ENCODE data around the gene BRIP1. TPM values are rescaled to one million over a fixed set of nuclear protein-coding genes. Genes with fewer than 3 reads are reported as not detected.
"Not testable (repeated sequence)": the region's sequence is repeated elsewhere in the genome, so short reads cannot be mapped to it uniquely, and the experiment has no call there.

Gene BRIP1
- total RNA-seq, 1 donor, result 3.3 TPM

DNA sequence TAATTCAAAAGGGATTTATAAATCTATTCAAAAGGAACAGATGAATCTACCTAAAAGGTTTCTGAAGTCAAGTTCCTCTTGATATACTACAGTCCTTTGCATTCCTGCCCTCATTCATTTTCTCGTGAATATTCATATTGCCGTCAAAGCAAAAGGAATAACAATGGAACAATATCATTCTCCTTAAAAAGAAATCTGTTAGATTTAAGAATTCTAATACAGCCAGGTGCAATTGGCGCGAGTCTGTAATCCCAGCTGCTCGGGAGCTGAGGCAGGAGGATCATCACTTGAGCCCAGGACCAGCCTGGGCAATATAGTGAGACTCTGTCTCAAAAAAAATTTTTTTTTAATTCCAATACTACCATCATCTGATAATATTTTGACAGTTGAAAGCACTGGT is 130.3 kb downstream of the BRIP1 start:
- Histone ChIP-seq H3K27me3 (ENCODE audit: insufficient read depth, low read length) (no peaks in the 10 kb centered on the region), H3K4me1 (ENCODE audit: insufficient read depth, low read length) (no peaks in the 10 kb centered on the region), H3K9me3 (ENCODE audit: low read depth, low read length) (peaks cover 6% of the 10 kb centered on the region), H3K4me3 (ENCODE audit: low read length) (no peak overlapping the region)

DNA sequence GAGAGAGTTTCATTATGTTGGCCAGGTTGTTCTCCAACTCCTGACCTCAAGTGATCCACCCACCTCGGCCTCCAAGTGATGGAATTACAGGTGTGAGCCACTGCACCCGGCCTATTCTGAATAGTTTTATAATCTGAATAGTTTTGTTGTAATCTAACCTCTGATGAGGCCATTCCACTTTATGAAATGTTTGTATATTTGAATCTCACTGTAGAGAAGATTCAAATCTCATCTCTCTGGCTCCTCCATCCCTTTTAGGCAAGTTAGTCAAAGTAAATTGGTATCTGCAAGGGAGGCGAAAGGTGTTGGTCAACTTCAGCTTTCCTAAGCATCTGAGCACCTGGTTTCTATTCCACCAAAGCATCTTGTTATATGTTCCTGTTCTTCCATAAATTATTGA is 131.2 kb downstream of the BRIP1 start:
- no peaks in the 10 kb centered on the region for H3K9me3 ChIP-seq (ENCODE audit: low read depth, low read length)
- no peaks in the 10 kb centered on the region for H3K27me3 ChIP-seq (ENCODE audit: insufficient read depth, low read length)
- H3K4me1 ChIP-seq (ENCODE audit: insufficient read depth, low read length), result no peaks in the 10 kb centered on the region
- H3K4me3 ChIP-seq (ENCODE audit: low read length), result no peak overlapping the region

DNA sequence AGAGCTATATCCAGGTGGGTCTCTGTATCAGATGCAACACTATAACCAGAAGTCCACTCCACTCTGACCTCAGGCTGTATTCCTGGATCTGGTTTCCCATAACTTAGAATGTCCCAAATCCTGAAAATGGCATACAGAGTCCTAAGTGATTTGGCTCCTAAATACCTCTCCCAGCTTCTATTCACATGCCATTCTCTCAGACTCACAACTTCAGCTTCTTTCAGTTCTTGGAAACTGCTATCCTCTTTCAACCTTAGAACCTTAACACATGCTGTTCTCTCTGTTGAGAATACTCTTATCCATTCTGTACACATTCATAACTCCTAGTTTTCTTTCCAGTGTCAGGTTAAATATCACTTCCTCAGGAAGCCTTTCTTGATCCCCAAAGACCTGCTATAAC is 132.0 kb downstream of the BRIP1 start:
- Histone ChIP-seq H3K27me3 (ENCODE audit: insufficient read depth, low read length) (no peaks in the 10 kb centered on the region), H3K4me1 (ENCODE audit: insufficient read depth, low read length) (no peaks in the 10 kb centered on the region), H3K9me3 (ENCODE audit: low read depth, low read length) (no peaks in the 10 kb centered on the region), H3K4me3 (ENCODE audit: low read length) (no peak overlapping the region)

GRCh38 chr17:61729690-61730268 is 133.5 kb downstream of the BRIP1 start:
- H3K9me3 ChIP-seq (ENCODE audit: low read depth, low read length), result no peaks in the 10 kb centered on the region
- no peaks in the 10 kb centered on the region for H3K4me1 ChIP-seq (ENCODE audit: insufficient read depth, low read length)
- H3K27me3 ChIP-seq (ENCODE audit: insufficient read depth, low read length), result no peaks in the 10 kb centered on the region
- H3K4me3 ChIP-seq (ENCODE audit: low read length), result no peak overlapping the region

GRCh38 chr17:61728297-61728836 is 135.0 kb downstream of the BRIP1 start:
- H3K27me3 ChIP-seq (ENCODE audit: insufficient read depth, low read length), result no peaks in the 10 kb centered on the region

GRCh38 chr17:61727798-61728197 is 135.5 kb downstream of the BRIP1 start:
- not testable (repeated sequence) for H3K4me3 ChIP-seq (ENCODE audit: low read length)

More at GRCh38 chr17:61728297-61728836, 135.0 kb downstream of the BRIP1 start:
- H3K4me3 ChIP-seq (ENCODE audit: low read length), result no peak overlapping the region
- H3K9me3 ChIP-seq (ENCODE audit: low read depth, low read length), result no peaks in the 10 kb centered on the region
- no peaks in the 10 kb centered on the region for H3K4me1 ChIP-seq (ENCODE audit: insufficient read depth, low read length)

GRCh38 chr17:61726977-61727376 is 136.4 kb downstream of the BRIP1 start:
- no peak overlapping the region for H3K4me3 ChIP-seq (ENCODE audit: low read length)
- no peaks in the 10 kb centered on the region for H3K9me3 ChIP-seq (ENCODE audit: low read depth, low read length)
- H3K27me3 ChIP-seq (ENCODE audit: insufficient read depth, low read length), result no peaks in the 10 kb centered on the region
- no peaks in the 10 kb centered on the region for H3K4me1 ChIP-seq (ENCODE audit: insufficient read depth, low read length)

More at GRCh38 chr17:61727798-61728197, 135.5 kb downstream of the BRIP1 start:
- H3K27me3 ChIP-seq (ENCODE audit: insufficient read depth, low read length); H3K9me3 ChIP-seq (ENCODE audit: low read depth, low read length); H3K4me1 ChIP-seq (ENCODE audit: insufficient read depth, low read length): not testable (repeated sequence)

DNA sequence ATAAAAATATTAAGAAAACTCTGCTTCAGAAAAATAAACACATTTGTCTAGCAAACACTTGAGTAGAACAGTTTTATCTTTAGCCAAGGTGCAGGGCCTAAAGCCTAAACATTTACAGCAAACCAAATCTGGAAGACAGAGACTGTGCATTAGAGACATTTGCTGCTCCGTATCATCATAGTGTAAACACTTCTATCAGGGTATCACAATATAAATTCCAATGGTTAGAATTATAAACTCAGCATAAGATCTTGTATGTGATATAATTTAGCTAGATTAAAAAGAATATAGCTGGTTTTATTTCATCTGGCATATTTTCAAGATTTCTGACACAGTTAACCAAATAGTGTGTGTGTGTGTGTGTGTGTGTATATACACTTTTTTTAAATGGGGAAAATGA is 138.6 kb downstream of the BRIP1 start:
- H3K4me1 ChIP-seq (ENCODE audit: insufficient read depth, low read length), result no peaks in the 10 kb centered on the region
- no peaks in the 10 kb centered on the region for H3K27me3 ChIP-seq (ENCODE audit: insufficient read depth, low read length)
- H3K4me3 ChIP-seq (ENCODE audit: low read length), result no peak overlapping the region
- H3K9me3 ChIP-seq (ENCODE audit: low read depth, low read length), result no peaks in the 10 kb centered on the region

DNA sequence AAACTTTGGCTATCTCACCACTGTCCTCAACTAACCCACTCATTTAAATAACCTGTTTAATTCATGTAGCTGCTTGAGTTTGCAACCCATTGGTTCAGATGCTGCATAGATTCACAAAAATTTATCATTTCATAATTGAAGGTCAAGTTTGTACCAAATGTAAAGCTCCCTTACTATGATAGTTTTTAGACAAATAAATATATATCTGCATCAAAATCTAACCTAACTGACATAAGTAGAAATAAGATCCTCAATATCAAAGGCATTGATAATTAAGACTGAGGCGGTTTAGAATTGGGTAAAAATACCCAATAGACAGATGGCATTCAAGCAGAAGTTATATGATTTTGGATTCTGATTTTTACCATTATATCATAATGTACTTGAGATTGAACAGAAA is 139.4 kb downstream of the BRIP1 start:
- H3K9me3 ChIP-seq (ENCODE audit: low read depth, low read length), result no peaks in the 10 kb centered on the region
- H3K4me3 ChIP-seq (ENCODE audit: low read length), result no peak overlapping the region
- H3K27me3 ChIP-seq (ENCODE audit: insufficient read depth, low read length), result no peaks in the 10 kb centered on the region
- no peaks in the 10 kb centered on the region for H3K4me1 ChIP-seq (ENCODE audit: insufficient read depth, low read length)

- no peaks in the 10 kb centered on the region for H3K27me3 ChIP-seq (ENCODE audit: insufficient read depth, low read length)
- no peaks in the 10 kb centered on the region for H3K4me1 ChIP-seq (ENCODE audit: insufficient read depth, low read length)
- H3K9me3 ChIP-seq (ENCODE audit: low read depth, low read length), result peaks cover 5% of the 10 kb centered on the region
- no peak overlapping the region for H3K4me3 ChIP-seq (ENCODE audit: low read length)
Observed at GRCh38 chr17:61723183-61723582, 140.1 kb downstream of the BRIP1 start.

DNA sequence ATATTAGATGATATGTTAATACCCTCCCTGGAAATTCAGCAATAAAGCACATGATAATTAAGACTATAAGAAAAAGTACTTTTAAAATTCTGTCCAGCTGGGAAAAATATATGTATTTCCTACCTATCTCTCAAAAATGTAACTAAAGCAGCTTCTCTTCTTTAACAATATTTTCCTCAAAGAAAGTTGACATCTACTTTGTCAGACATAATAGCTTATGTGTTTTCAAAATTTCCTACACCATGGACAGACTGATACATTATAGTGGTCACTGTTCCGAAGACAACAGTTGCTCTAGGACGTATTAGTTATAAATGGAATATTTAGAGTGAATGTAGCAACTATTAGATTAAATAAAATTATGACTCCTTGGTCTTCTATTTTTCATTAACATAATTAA is 140.9 kb downstream of the BRIP1 start:
- Histone ChIP-seq H3K27me3 (ENCODE audit: insufficient read depth, low read length) (no peaks in the 10 kb centered on the region), H3K9me3 (ENCODE audit: low read depth, low read length) (peaks cover 13% of the 10 kb centered on the region), H3K4me3 (ENCODE audit: low read length) (no peak overlapping the region), H3K4me1 (ENCODE audit: insufficient read depth, low read length) (no peaks in the 10 kb centered on the region)

DNA sequence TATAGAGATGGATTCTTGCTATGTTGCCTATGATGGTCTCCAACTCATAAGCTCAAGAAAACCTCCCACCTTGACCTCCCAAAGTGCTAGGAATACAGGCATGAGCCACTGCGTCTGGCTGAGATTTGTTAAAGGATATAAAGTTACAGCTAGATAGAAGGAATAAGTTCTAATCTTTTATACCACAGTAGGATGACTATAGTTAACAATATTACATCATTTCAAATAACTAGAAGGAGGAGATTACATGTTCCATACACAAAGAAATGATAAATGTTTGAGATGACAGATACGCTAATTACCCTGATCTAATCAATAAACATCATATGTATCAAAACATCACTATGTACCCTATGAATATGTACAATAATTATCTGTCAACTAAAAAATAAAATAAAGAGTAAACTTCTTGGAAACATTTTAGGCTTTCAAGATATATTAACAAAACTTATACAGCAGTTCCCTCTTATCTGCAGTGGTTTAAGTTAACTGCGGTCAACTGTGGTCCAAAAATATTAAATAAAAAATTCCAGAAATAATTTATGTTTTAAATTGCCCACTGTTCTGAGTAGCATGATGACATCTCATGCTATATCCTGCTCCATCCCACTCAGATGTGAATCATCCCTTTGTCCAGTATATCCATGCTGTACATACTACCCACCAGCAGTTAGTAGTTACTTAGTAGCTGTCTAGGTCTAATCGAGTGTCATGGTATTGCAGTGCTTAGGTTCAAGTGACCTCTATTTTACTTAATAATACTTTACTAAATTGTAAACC is 143.1 kb downstream of the BRIP1 start:
- Histone ChIP-seq H3K9me3 (ENCODE audit: low read depth, low read length) (peaks cover 27% of the 10 kb centered on the region), H3K4me1 (ENCODE audit: insufficient read depth, low read length) (no peaks in the 10 kb centered on the region), H3K4me3 (ENCODE audit: low read length) (no peak overlapping the region), H3K27me3 (ENCODE audit: insufficient read depth, low read length) (no peaks in the 10 kb centered on the region)

GRCh38 chr17:61719220-61719619 is 144.1 kb downstream of the BRIP1 start:
- H3K9me3 ChIP-seq (ENCODE audit: low read depth, low read length), result peaks cover 27% of the 10 kb centered on the region
- H3K4me1 ChIP-seq (ENCODE audit: insufficient read depth, low read length); H3K27me3 ChIP-seq (ENCODE audit: insufficient read depth, low read length); H3K4me3 ChIP-seq (ENCODE audit: low read length): not testable (repeated sequence)

DNA sequence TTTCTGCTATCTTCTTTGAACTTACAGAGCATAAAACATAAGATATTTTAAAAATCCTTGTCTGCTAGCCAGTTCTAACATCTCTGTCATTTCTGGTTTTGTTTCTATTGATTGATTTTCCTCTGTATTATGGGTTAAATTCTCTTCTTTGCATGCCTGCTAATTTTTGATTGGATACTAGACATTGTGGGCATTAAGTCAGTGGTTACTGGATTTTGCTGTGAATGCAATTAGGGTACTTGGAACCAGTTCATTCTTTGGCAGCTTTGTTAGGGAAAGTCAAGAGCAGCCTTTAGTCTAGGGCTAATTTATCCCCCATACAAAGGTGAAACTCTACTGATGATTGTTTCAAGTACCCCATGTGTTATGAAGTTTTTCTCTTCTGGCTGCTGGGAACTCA is 145.3 kb downstream of the BRIP1 start:
- Histone ChIP-seq H3K27me3 (ENCODE audit: insufficient read depth, low read length) (no peaks in the 10 kb centered on the region), H3K9me3 (ENCODE audit: low read depth, low read length) (peaks cover 27% of the 10 kb centered on the region), H3K4me3 (ENCODE audit: low read length) (no peak overlapping the region), H3K4me1 (ENCODE audit: insufficient read depth, low read length) (no peaks in the 10 kb centered on the region)

DNA sequence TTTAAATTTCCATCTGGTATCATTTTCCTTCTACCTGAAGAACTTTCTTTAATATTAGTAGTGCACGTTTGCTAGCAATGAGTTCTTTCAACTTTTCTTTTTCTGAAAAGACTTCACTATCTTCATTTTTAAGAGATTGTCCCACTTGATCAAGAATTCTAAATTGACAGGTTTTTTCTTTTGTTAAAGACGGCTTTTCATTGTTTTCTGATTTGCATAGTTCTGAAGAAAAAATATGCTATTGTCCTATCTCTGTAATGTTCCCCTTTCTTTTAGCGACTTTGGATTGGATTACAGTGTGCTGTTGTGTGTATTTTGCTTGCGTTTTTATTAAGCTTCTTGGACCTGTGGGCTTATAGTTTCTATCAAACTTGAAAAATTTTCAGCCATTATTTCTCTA is 146.0 kb downstream of the BRIP1 start:
- no peaks in the 10 kb centered on the region for H3K4me1 ChIP-seq (ENCODE audit: insufficient read depth, low read length)
- H3K9me3 ChIP-seq (ENCODE audit: low read depth, low read length), result peaks cover 27% of the 10 kb centered on the region
- H3K27me3 ChIP-seq (ENCODE audit: insufficient read depth, low read length), result no peaks in the 10 kb centered on the region
- H3K4me3 ChIP-seq (ENCODE audit: low read length), result no peak overlapping the region
